ENCODE results near the gene SLC22A14.
"Not testable (repeated sequence)": the region's sequence is repeated elsewhere in the genome, so short reads cannot be mapped to it uniquely, and the experiment has no call there.

- not testable (repeated sequence) for TF ChIP-seq TAF1 (IDR thresholded peaks at IDR 0.05; ENCODE audit: borderline replicate concordance, low read depth, low read length); POLR2AphosphoS5 (IDR thresholded peaks at IDR 0.05; ENCODE audit: low read depth, low read length); POLR2A (IDR thresholded peaks at IDR 0.05; ENCODE audit: low read depth, low read length)
These were observed 15.0 kb downstream of the SLC22A14 start for GRCh38 chr3:38297053-38297452.

Measured in GM12892 (cell line).